MM.1S (cell line): ENCODE results near the gene C2CD2.
A peak's percentile ranks its signal among the peaks of the same experiment; 100 is the strongest.

Experiments used
- DNase-seq: peaks from one replicate; pipeline ENCODE4 v3.0.0-alpha.2; 2015
- H2AFZ ChIP-seq: fragments of 300-600 bp; sonication (generic); 2 replicates; pipeline ENCODE4 v1.6.0; 2016; ENCODE audit warnings: antibody characterized with exemption, low read length
- H3F3A ChIP-seq: fragments of 300-600 bp; sonication (generic); 2 replicates; pipeline ENCODE4 v1.6.1; 2016; ENCODE audit warnings: mild to moderate bottlenecking, antibody characterized with exemption, low read length, moderate library complexity, mixed read lengths; ENCODE audit not compliant: insufficient read depth
- H3K27ac ChIP-seq: fragments of 300-600 bp; sonication (generic); 2 replicates; pipeline ENCODE4 v1.5.1; 2016; ENCODE audit warnings: mild to moderate bottlenecking, low read length
- H3K27me3 ChIP-seq: fragments of 300-600 bp; sonication (generic); replicated peaks from 2 replicates; pipeline ENCODE4 v1.6.0; 2016; ENCODE audit warnings: low read length; ENCODE audit not compliant: insufficient read depth
- H3K36me3 ChIP-seq: fragments of 300-600 bp; sonication (generic); replicated peaks from 2 replicates; pipeline ENCODE4 v1.6.1; 2016; ENCODE audit warnings: mild to moderate bottlenecking, low read length, mixed read lengths; ENCODE audit not compliant: insufficient read depth
- H3K4me1 ChIP-seq: fragments of 300-600 bp; sonication (generic); 2 replicates; pipeline ENCODE4 v1.6.1; 2016; ENCODE audit warnings: low read length, mixed read lengths
- H3K4me2 ChIP-seq: fragments of 300-600 bp; sonication (generic); 2 replicates; pipeline ENCODE4 v1.6.0; 2016; ENCODE audit warnings: low read depth, low read length
- H3K4me3 ChIP-seq: fragments of 300-600 bp; sonication (generic); 2 replicates; pipeline ENCODE4 v1.5.1; 2016; ENCODE audit warnings: low read length, mixed read lengths
- H3K79me2 ChIP-seq: fragments of 300-600 bp; sonication (generic); 2 replicates; pipeline ENCODE4 v1.6.1; 2016; ENCODE audit warnings: mixed run types, low read length, mixed read lengths
- H3K9ac ChIP-seq: fragments of 300-600 bp; sonication (generic); 2 replicates; pipeline ENCODE4 v1.6.1; 2016; ENCODE audit warnings: low read length, mixed read lengths
- H3K9me2 ChIP-seq: fragments of 300-600 bp; sonication (generic); replicated peaks from 2 replicates; pipeline ENCODE4 v1.6.1; 2016; ENCODE audit warnings: mild to moderate bottlenecking, low read length, mixed read lengths; ENCODE audit not compliant: insufficient read depth
- H3K9me3 ChIP-seq: fragments of 300-600 bp; sonication (generic); replicated peaks from 2 replicates; pipeline ENCODE4 v1.6.1; 2016; ENCODE audit warnings: mild to moderate bottlenecking, low read length, mixed read lengths; ENCODE audit not compliant: insufficient read depth
- H4K20me1 ChIP-seq: fragments of 300-600 bp; sonication (generic); 2 replicates; pipeline ENCODE4 v1.6.1; 2016; ENCODE audit warnings: mild to moderate bottlenecking, low read length, moderate library complexity, mixed read lengths; ENCODE audit not compliant: insufficient read depth
- EZH2 ChIP-seq: fragments of 300-600 bp; sonication (generic); optimal IDR thresholded peaks from 2 replicates; pipeline ENCODE3; 2017; ENCODE audit warnings: low read depth, mild to moderate bottlenecking, antibody characterized with exemption, low read length, mixed read lengths
- EZH2phosphoT487 ChIP-seq: fragments of 300-600 bp; sonication (generic); IDR thresholded peaks from 2 replicates; pipeline ENCODE4 v1.6.1; 2018; ENCODE audit warnings: antibody characterized with exemption, low read length
- TF ChIP-seq, protein P1 (sequence below): fragments of 300-600 bp; sonication (generic); IDR thresholded peaks from 2 replicates; pipeline ENCODE4 v1.5.1; 2016; ENCODE audit warnings: antibody characterized with exemption, low read length, mixed read lengths

C2CD2 gene

GRCh38 chr21:41881051-41881450 lies 72.8 kb downstream of the C2CD2 start:
- TF ChIP-seq EZH2: no peak
- TF ChIP-seq EZH2phosphoT487: no peak
- TF ChIP-seq, protein P1, sequence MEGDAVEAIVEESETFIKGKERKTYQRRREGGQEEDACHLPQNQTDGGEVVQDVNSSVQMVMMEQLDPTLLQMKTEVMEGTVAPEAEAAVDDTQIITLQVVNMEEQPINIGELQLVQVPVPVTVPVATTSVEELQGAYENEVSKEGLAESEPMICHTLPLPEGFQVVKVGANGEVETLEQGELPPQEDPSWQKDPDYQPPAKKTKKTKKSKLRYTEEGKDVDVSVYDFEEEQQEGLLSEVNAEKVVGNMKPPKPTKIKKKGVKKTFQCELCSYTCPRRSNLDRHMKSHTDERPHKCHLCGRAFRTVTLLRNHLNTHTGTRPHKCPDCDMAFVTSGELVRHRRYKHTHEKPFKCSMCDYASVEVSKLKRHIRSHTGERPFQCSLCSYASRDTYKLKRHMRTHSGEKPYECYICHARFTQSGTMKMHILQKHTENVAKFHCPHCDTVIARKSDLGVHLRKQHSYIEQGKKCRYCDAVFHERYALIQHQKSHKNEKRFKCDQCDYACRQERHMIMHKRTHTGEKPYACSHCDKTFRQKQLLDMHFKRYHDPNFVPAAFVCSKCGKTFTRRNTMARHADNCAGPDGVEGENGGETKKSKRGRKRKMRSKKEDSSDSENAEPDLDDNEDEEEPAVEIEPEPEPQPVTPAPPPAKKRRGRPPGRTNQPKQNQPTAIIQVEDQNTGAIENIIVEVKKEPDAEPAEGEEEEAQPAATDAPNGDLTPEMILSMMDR: no peak
- H3K27ac ChIP-seq: no peak overlapping the region
- no peak for DNase-seq
- no peaks in the 10 kb centered on the region for H4K20me1 ChIP-seq
- no peak overlapping the region for H3K9ac ChIP-seq
- H3F3A ChIP-seq: peaks cover 4% of the 10 kb centered on the region; the same call in 1 of the 2 replicates
- peaks cover 7% of the 10 kb centered on the region for H3K4me1 ChIP-seq
- H3K9me2 ChIP-seq: no peaks in the 10 kb centered on the region
- no peaks in the 10 kb centered on the region for H3K27me3 ChIP-seq
- H3K4me2 ChIP-seq: no peak overlapping the region
- H3K9me3 ChIP-seq: no peaks in the 10 kb centered on the region
- no peak overlapping the region for H3K4me3 ChIP-seq
- no peak overlapping the region for H2AFZ ChIP-seq
- H3K79me2 ChIP-seq: peaks cover 25% of the 10 kb centered on the region
- H3K36me3 ChIP-seq: no peaks in the 10 kb centered on the region

- Histone ChIP-seq H3K79me2 (peaks cover 34% of the 10 kb centered on the region), H3K4me2 (peak overlapping the region; percentile 92), H3K9me2 (no peaks in the 10 kb centered on the region), H3K4me1 (peaks cover 7% of the 10 kb centered on the region), H3K27ac (no peak overlapping the region), H4K20me1 (no peaks in the 10 kb centered on the region), H3K9me3 (no peaks in the 10 kb centered on the region), H3K4me3 (peak overlapping the region; percentile 79), H3K9ac (peak overlapping the region; percentile 95; the same call in 1 of the 2 replicates), H3F3A (peaks cover 4% of the 10 kb centered on the region; the same call in 1 of the 2 replicates), H2AFZ (peak overlapping the region; percentile 97), H3K36me3 (no peaks in the 10 kb centered on the region), H3K27me3 (no peaks in the 10 kb centered on the region)
- no peak for DNase-seq
- TF ChIP-seq EZH2: no peak
- TF ChIP-seq, protein P1: no peak
- TF ChIP-seq EZH2phosphoT487: no peak
Measured at GRCh38 chr21:41880153-41880552, 73.7 kb downstream of the C2CD2 start.

DNA sequence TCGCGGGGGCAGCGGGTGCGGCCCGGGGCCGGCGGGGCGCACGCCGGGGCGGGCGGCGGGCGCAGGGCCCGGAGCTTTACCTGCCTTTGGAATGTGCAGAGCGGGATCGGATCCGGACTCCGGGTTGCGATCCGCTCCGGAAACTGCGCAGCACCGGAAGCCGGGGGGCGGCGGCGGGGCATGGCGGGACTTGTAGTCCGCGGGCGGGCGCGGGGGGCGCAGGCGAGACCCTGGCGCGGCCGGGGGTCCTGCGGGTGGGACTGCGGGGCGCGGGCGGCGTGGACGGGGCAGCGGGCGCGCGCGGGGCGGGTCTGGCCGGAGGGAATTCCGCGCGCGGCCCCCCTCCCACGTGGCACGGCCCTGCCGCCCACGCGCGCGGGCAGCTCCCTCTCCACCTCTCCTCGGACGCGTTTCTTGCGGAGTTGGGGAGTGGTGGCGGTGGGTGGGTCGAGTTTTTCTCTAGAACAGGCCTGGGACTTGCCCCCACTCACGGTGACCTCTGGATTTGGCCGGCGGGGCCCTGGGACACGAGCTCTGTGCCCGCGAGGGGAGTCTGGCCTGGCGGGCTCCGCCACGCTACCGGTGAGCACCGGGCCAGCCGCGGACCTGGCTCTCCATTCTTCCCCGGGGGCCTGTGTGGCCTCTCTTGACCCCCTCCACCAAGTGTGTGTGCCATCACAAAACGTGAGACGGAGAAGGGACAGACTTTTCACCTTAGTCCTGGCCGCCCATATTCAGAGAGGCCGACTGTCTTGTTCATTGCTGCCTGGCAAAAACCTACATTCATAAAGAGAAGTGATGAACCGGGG lies 74.4 kb downstream of the C2CD2 start, which contains the start of gene PRDM15:
TSS of gene PRDM15 (minus strand) at position 155 of the 809 bp plus-strand sequence. CDS start 18,981 bp downstream, outside the sequence.
- peak within 1 kb of the TSS; percentile 57 for H3K27ac ChIP-seq

More for the DNA sequence above, 74.4 kb downstream of the C2CD2 start, which contains the start of gene PRDM15:
- peaks cover 41% of the 10 kb centered on the region for H3K79me2 ChIP-seq
- TF ChIP-seq, protein P1: no peak
- TF ChIP-seq EZH2phosphoT487: no peak
- TF ChIP-seq EZH2: no peak
- peaks cover 4% of the 10 kb centered on the region for H3K4me1 ChIP-seq
- peak; percentile 94 for DNase-seq
- no peaks in the 10 kb centered on the region for H3K27me3 ChIP-seq
- H3K9me2 ChIP-seq: no peaks in the 10 kb centered on the region
- peak within 1 kb of the TSS; percentile 86 for H3K4me3 ChIP-seq
- no peaks in the 10 kb centered on the region for H3K36me3 ChIP-seq
- H2AFZ ChIP-seq: peak within 1 kb of the TSS; percentile 97
- H4K20me1 ChIP-seq: no peaks in the 10 kb centered on the region
- H3K9ac ChIP-seq: peak within 1 kb of the TSS; percentile 95
- no peaks in the 10 kb centered on the region for H3K9me3 ChIP-seq
- peak within 1 kb of the TSS; percentile 92 for H3K4me2 ChIP-seq
- H3F3A ChIP-seq: peaks cover 4% of the 10 kb centered on the region; the same call in 1 of the 2 replicates
